HepG2 (cell line): ENCODE data around the gene ARRDC1. TPM values are rescaled to one million over a fixed set of nuclear protein-coding genes. Genes with fewer than 3 reads are reported as not detected.
A peak's percentile ranks its signal among the peaks of the same experiment; 100 is the strongest.

ENCODE experiments used
- AHDC1 ChIP-seq: sonication (generic); formaldehyde crosslinking; IDR thresholded peaks from 2 replicates; pipeline ENCODE4 v1.5.1; 2020; ENCODE audit warnings: mild to moderate bottlenecking, missing genetic modification reagents, borderline replicate concordance
- ETV5 ChIP-seq: IDR thresholded peaks from 2 replicates; pipeline ENCODE4 v1.6.1; 2018; ENCODE audit warnings: missing biosample characterization, missing genetic modification reagents, inconsistent platforms, borderline replicate concordance
- KMT2A ChIP-seq: sonication (generic); formaldehyde crosslinking; IDR thresholded peaks from 2 replicates; pipeline ENCODE4 v1.4.0; 2020; ENCODE audit warnings: missing genetic modification reagents
- MYC ChIP-seq: sonication (generic); formaldehyde crosslinking; IDR thresholded peaks from 2 replicates; pipeline ENCODE4 v1.9.0; 2021; ENCODE audit warnings: missing genetic modification reagents, borderline replicate concordance
- NR2F6 ChIP-seq, 2 experiments: IDR thresholded peaks; 2 replicates each; pipeline ENCODE4 v1.6.1; 2016; ENCODE audit warnings: antibody characterized with exemption in 1 of 2, mild to moderate bottlenecking in 1 of 2
- POGK ChIP-seq: sonication (generic); formaldehyde crosslinking; conservative IDR thresholded peaks from 2 replicates; pipeline ENCODE4 v1.8.0; 2022; ENCODE audit warnings: mild to moderate bottlenecking, moderate library complexity, missing genetic modification reagents
- SMARCC2 ChIP-seq: fragments of 450-650 bp; IDR thresholded peaks from 2 replicates; pipeline ENCODE4 v1.6.1; 2017; ENCODE audit warnings: antibody characterized with exemption, mild to moderate bottlenecking
- ZNF549 ChIP-seq: sonication (generic); formaldehyde crosslinking; IDR thresholded peaks from 2 replicates; pipeline ENCODE4 v1.5.0; 2020; ENCODE audit warnings: missing genetic modification reagents
- ZNF672 ChIP-seq: sonication (generic); formaldehyde crosslinking; IDR thresholded peaks from 2 replicates; pipeline ENCODE4 v1.8.1; 2022; ENCODE audit warnings: missing genetic modification reagents
- ZNF878 ChIP-seq: sonication (generic); formaldehyde crosslinking; IDR thresholded peaks from 2 replicates; pipeline ENCODE4 v1.8.1; 2023; ENCODE audit warnings: mild to moderate bottlenecking, missing genetic modification reagents, moderate library complexity
- polyA plus RNA-seq, 8 experiments: library from polyadenylated mRNA; depleted of rRNA in 3 of 8; stranded (reverse) in 7 of 8; unstranded in 1 of 8; fragments of >200 nt; fragmentation: Illumina TruSeq in 4 of 8; extraction: Trizol in 4 of 8; gene quantifications; 2 replicates each; pipeline versions ENCODE4 v1.2.1 to v1.2.3, GENCODE V29; 2011 to 2016; ENCODE audit warnings: low read depth in 4 of 8, missing spikeins in 1 of 8, mixed read lengths in 1 of 8; ENCODE audit not compliant: insufficient read depth in 1 of 8
- total RNA-seq, 5 experiments: library from RNA; depleted of rRNA; stranded (reverse); fragments of >200 nt; fragmentation: Illumina TruSeq; extraction: Trizol; gene quantifications; 2 replicates each; pipeline ENCODE4 v1.2.3, GENCODE V29; 2016; ENCODE audit warnings: low read depth in 1 of 5
- TF ChIP-seq, protein P1 (sequence below): sonication (generic); formaldehyde crosslinking; IDR thresholded peaks from 2 replicates; pipeline ENCODE4 v1.4.0; 2020; ENCODE audit warnings: missing genetic modification reagents, borderline replicate concordance
- TF ChIP-seq, protein P2 (sequence below): sonication (generic); formaldehyde crosslinking; IDR thresholded peaks from 2 replicates; pipeline ENCODE4 v1.5.0; 2020; ENCODE audit warnings: missing genetic modification reagents

ARRDC1 gene
- total and polyA plus RNA-seq, 2 of the 13 experiments (the other 11 are each of a cell fraction or from before 2014, with no cell fraction given), result 21.7 to 44.4 TPM

GRCh38 chr9:137578518-137579258 is 26.8 kb upstream of the ARRDC1 start, which contains the start of gene DPH7 (continued):
- peak; percentile 73 for TF ChIP-seq MYC (CRISPR knock-in tag)
- peak; percentile 92 for TF ChIP-seq KMT2A
- TF ChIP-seq AHDC1 (CRISPR knock-in tag), result peak; percentile 55
- TF ChIP-seq, protein P1, sequence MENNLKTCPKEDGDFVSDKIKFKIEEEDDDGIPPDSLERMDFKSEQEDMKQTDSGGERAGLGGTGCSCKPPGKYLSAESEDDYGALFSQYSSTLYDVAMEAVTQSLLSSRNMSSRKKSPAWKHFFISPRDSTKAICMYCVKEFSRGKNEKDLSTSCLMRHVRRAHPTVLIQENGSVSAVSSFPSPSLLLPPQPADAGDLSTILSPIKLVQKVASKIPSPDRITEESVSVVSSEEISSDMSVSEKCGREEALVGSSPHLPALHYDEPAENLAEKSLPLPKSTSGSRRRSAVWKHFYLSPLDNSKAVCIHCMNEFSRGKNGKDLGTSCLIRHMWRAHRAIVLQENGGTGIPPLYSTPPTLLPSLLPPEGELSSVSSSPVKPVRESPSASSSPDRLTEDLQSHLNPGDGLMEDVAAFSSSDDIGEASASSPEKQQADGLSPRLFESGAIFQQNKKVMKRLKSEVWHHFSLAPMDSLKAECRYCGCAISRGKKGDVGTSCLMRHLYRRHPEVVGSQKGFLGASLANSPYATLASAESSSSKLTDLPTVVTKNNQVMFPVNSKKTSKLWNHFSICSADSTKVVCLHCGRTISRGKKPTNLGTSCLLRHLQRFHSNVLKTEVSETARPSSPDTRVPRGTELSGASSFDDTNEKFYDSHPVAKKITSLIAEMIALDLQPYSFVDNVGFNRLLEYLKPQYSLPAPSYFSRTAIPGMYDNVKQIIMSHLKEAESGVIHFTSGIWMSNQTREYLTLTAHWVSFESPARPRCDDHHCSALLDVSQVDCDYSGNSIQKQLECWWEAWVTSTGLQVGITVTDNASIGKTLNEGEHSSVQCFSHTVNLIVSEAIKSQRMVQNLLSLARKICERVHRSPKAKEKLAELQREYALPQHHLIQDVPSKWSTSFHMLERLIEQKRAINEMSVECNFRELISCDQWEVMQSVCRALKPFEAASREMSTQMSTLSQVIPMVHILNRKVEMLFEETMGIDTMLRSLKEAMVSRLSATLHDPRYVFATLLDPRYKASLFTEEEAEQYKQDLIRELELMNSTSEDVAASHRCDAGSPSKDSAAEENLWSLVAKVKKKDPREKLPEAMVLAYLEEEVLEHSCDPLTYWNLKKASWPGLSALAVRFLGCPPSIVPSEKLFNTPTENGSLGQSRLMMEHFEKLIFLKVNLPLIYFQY (CRISPR knock-in tag), result peak; percentile 86; the same call in 1 of the 2 replicates
- 0 out of 2 replicates have a peak, but pooled peaks have one; percentile 56 for TF ChIP-seq ZNF672 (CRISPR knock-in tag)
- TF ChIP-seq SMARCC2, result no peak
- 0 out of 2 replicates have a peak, but pooled peaks have one; percentile 80 for TF ChIP-seq ZNF549 (CRISPR knock-in tag)
- peak; percentile 60 for TF ChIP-seq ETV5 (CRISPR knock-in tag)
- peak; percentile 87 for TF ChIP-seq POGK (CRISPR knock-in tag)
- TF ChIP-seq ZNF878 (CRISPR knock-in tag), result peak; percentile 50; the same call in 1 of the 2 replicates
- TF ChIP-seq, protein P2, sequence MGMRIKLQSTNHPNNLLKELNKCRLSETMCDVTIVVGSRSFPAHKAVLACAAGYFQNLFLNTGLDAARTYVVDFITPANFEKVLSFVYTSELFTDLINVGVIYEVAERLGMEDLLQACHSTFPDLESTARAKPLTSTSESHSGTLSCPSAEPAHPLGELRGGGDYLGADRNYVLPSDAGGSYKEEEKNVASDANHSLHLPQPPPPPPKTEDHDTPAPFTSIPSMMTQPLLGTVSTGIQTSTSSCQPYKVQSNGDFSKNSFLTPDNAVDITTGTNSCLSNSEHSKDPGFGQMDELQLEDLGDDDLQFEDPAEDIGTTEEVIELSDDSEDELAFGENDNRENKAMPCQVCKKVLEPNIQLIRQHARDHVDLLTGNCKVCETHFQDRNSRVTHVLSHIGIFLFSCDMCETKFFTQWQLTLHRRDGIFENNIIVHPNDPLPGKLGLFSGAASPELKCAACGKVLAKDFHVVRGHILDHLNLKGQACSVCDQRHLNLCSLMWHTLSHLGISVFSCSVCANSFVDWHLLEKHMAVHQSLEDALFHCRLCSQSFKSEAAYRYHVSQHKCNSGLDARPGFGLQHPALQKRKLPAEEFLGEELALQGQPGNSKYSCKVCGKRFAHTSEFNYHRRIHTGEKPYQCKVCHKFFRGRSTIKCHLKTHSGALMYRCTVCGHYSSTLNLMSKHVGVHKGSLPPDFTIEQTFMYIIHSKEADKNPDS, result peak; percentile 68; the same call in 1 of the 2 replicates
- no peak for TF ChIP-seq NR2F6 (IDR thresholded peaks at IDR 0.05)
- TF ChIP-seq NR2F6 (CRISPR knock-in tag; IDR thresholded peaks at IDR 0.05), result peak; percentile 51; the same call in 1 of the 2 replicates
